HG03060 (cell line): Measurements from ENCODE around the gene TFDP2.
A peak's percentile ranks its signal among the peaks of the same experiment; 100 is the strongest.
"Not testable (repeated sequence)": the region's sequence is repeated elsewhere in the genome, so short reads cannot be mapped to it uniquely, and the experiment has no call there.

Experiments used
- ATAC-seq: cut with Tn5 transposase; IDR thresholded peaks from one replicate; pipeline ENCODE4 v1.9.1; 2021; ENCODE audit warnings: low read depth, moderate number of reproducible peaks; ENCODE audit not compliant: unreplicated experiment

The TFDP2 gene, protein sequence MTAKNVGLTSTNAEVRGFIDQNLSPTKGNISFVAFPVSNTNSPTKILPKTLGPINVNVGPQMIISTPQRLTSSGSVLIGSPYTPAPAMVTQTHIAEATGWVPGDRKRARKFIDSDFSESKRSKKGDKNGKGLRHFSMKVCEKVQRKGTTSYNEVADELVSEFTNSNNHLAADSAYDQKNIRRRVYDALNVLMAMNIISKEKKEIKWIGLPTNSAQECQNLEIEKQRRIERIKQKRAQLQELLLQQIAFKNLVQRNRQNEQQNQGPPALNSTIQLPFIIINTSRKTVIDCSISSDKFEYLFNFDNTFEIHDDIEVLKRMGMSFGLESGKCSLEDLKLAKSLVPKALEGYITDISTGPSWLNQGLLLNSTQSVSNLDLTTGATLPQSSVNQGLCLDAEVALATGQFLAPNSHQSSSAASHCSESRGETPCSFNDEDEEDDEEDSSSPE

DNA sequence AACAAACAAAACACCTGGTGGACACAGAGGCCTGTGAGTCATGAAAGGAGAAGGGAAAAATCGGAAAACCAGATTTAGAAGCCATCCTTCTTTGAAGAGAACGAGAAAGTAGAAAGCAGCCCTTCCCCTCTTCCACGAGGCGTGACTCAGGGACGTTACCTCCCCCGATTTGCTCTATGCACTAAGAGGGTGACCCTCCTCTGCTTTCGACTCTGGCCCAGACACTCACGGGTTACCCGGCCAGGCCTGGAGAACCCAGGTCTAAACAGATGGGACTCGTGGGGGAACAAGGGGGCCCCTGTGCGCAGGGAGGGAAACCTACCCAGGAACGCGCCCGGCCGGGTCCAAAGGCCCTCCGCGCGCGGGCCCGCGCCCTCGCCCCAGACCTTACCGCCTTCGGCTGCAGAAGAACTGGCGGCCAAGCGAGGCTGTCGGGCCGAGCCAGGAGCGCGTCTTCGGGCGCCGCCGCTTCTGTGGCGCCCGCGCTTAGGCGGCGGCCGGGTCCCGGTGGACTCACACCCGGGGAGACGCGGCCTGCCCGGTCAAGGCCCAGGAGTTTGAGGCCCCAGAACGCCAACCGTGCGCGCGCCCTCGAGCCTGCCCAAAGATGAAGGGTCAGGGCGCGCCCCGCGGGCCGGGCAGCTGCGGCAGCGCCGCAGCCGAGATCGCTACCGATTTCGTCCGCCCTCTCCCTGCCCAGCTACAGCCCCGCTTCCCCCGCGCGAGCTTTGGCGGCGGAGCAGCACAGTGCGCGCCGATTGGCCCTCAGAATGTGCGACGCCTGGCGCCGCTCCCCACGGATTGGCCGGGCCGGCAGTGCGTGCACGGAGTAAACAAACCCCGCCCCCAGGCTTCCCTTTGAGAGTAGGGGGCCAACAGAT is at the start of gene TFDP2:
TSS of gene TFDP2 (minus strand) at position 753 of the 881 bp plus-strand sequence. CDS start 47,795 bp downstream, outside the sequence.
- ATAC-seq, result peak; percentile 89

DNA sequence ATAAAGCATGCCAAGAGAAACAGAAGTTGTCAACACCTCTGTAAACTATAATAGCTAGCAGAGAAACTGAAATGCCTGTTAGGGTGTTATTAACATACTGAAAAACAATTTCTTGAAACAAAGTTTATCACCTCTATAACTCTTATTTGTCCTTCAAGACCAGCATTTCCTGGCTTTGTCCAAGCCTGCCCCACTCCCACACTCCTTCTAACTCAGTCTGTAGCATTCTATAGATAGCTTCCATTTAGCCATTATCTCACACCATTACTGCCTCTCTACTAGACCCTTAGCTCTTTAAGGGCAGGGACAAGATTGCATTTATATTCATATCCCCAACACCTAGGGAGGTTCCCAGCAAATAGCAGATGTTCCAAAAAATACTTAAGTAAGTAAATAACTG is 39.5 kb upstream of the TFDP2 start:
- ATAC-seq, result no peak

DNA sequence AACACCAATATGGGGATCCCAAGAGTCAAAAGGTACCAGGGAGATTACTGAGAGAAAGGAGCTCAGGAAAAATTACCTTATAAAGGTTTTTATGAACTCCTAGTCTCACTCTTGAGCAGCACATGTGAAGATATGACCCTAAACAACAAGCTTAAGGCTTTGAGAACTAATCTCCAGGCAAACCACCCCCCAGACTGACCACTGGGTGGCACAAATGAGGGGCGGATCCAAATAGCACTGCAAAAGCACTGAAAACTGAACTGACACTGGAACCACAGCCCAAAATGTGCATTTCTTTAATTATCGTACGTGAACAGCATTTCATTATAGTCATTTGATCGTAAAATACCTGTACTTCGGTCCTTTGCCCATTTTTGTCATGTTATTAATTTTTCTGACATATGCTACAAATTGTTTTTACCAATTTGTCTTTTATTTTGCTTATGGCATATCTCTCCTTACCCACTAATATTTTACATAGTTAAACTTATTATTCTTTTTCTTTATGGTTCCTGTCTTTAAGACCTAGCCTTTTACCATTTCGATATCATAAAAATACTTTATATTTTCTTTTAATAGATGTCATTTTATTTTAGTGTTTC is 31.5 kb upstream of the TFDP2 start:
- no peak for ATAC-seq

DNA sequence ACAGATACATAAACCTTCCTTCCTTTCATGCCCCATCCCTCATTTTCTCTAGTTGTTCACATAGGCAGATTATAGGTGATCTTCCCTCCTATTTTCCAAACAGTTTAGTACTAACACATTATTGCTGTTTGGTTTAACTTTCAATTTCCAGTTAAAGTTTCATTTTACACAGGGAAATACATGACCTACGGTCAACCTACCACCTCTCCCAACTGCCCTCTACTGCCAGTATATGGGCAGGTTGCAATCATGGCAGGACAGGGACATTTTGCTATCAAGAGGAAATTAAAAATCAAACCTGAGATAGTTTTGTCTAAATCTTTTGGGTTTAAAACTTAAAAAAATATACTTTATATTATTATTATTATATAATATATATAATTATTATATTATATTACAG is 26.1 kb upstream of the TFDP2 start:
- no peak for ATAC-seq

- no peak for ATAC-seq
Observed at GRCh38 chr3:142174559-142174958, 25.2 kb upstream of the TFDP2 start.

DNA sequence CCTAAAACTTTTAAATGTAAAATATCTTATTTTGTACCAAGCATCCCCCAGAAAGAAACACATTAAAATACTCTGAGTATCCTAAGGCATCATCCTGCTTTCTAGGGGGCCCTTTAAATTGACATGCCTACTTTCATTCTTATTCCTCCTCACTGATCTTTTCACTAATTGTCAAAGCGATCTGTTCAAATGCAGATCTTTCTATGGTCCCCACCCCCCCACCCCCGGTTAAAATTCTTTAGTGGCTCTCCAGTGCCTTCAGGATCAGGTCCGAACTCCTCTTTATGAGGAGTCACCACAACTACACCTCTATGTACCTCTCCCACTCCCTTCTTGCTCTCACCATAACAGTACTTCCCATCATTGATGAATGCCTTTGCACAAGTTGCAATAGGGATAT is 19.2 kb upstream of the TFDP2 start:
- ATAC-seq, result no peak

DNA sequence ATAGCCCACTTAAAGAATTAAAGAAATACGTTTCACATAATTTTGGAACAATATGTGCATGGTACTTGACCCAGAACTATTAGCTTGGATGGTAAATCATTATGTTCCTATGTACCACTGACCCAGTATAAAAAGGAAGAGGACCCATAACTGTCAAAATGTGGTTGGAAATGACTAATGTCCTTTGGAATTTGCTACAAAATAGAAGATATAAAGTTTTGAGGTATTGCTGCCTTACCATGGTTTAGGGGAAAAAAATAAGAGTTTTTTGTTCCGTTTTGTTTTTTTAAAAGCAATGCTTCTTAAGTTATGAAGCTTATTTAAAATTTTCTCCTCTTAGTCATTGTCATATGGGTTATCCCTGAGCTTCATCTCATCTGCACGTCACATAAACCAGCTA is 15.8 kb upstream of the TFDP2 start:
- ATAC-seq, result no peak

GRCh38 chr3:142159083-142159740 is 9.9 kb upstream of the TFDP2 start:
- ATAC-seq, result no peak

GRCh38 chr3:142154186-142154585 is 4.8 kb upstream of the TFDP2 start:
- ATAC-seq, result no peak

- ATAC-seq, result no peak
Observed at GRCh38 chr3:142152384-142152783, 3.0 kb upstream of the TFDP2 start.

DNA sequence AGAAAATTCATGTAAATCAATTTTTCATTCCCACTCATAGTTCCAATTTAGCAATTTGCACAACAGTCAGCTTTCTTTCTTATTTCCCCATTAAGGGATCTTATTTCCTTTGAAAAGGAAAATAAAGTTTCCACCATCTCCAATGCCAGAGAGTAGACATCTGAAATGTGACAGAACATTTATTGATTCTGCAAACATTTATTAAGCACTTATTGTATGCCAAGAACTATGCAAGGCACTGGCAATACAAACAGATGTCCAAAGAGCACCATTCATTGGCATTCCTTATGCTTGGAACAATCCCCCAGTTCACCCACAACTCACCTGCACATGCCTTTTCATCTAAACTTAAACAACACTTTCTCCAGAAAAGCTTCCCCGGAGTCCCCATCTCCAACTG is 2.5 kb upstream of the TFDP2 start:
- ATAC-seq, result no peak

DNA sequence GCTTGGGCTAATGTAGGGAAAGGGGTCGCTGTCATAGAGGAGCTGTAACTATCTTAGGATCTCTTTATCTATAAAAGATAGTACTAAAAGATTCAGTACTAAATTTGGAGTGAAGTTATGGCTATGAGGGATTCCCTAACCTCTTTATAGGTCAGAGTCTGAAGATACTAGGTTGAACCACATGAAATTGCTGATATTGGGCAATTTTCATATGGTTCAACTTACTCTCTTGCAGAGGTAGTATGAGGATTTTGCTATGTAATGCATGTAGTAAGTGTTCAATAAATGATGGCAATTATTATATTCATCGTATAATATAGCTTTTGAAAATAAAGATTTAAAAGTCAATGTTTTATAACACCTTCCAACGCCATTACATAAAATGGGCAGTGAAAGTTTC is 1.9 kb upstream of the TFDP2 start:
- no peak for ATAC-seq

DNA sequence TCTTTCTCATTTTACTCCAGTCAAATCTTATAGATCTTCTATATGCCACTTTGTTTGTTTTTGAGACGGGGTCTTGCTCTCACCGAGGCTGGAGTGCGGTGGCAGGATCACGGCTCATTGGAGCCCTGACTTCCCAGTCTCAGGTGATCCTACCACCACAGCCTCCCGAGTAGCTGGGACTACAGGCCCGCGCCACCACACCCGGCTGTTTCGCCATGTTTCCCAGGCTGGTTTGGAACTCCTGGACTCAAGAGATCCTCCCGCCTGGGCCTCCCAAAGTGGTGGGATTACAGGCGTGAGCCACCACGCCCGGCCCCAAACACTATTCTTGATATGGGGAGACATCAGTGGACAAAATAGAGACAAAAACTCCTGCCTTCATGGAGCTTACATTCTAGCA is 927 bp upstream of the TFDP2 start:
- ATAC-seq, result no peak

- no peak for ATAC-seq
Observed at GRCh38 chr3:142149673-142149992, 289 bp upstream of the TFDP2 start.

DNA sequence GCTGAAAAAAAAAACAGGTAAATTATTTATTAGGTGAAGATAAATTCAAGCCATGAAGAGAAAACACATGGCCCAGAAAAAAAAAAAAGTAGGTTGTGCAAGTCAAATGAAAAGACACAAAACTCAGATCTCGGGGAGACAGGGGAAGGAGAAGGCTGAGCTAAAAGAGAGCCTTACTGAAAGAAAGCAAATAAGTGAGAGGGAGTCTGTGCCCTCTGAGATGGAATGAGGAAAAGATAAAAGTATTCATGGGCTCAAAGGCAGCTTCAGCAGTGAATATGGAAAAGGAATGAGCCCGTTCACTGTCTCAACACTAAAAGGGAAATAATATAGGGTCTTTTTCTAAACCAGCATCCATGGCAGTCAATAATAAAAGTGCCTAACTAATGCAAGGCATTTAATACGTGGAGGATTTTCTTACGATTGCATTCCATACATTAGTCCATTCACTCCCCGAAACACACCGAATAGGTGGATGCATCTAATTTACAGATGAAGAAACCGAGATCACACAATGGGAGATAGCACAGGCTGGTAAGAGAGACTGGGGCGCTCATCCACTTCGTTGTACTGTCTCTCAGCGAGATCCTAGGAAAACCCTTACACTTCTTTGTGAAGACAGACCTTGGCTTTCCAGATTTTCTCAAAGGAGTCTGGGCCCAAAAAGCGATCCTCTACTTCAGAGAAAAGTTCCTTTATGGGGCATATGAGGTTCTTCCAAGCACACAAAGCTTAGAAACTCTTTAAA is 1.1 kb downstream of the TFDP2 start:
- no peak for ATAC-seq

- ATAC-seq, result not testable (repeated sequence)
Observed at GRCh38 chr3:142144587-142144986, 4.8 kb downstream of the TFDP2 start.

- ATAC-seq, result not testable (repeated sequence)
Observed at GRCh38 chr3:142140608-142141285, 8.6 kb downstream of the TFDP2 start.

GRCh38 chr3:142137089-142137488 is 12.3 kb downstream of the TFDP2 start:
- ATAC-seq, result not testable (repeated sequence)

DNA sequence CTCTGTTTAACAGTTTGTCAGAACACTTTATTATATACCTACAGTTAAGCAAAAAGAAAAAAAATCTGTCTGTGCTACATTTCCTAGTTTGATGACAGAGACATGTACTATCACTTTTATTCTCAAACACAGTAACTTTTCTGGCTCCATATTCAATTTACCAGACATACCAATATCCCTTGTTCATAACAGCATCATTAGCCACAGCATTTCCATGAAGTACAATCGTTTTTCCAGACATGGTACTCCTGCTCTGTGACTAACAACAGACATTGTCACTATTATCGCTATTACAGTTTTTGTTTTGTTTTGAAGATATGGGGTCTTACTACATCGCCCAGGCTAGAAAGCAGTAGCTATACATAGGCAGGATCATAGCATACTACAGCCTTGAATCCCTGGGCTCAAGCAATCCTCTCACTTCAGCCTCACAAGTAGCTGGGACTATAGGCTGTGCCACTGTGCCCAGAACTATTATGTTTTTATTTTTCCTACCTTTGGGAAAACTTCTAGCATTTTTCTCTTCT is 14.5 kb downstream of the TFDP2 start:
- no peak for ATAC-seq
